IPS-18c (cell line): ENCODE results near the gene IKZF1.

Experiments
- H3K4me3 ChIP-seq: 2 replicates; pipeline ENCODE4 v1.7.0; 2013; ENCODE audit warnings: low read depth, mild to moderate bottlenecking, low read length, moderate library complexity; ENCODE audit not compliant: insufficient read depth
- H3K9me3 ChIP-seq: one replicate; pipeline ENCODE4 v1.6.1; 2013; ENCODE audit warnings: mild to moderate bottlenecking, low read length, moderate library complexity; ENCODE audit not compliant: control insufficient read depth, insufficient read depth

IKZF1 gene

DNA sequence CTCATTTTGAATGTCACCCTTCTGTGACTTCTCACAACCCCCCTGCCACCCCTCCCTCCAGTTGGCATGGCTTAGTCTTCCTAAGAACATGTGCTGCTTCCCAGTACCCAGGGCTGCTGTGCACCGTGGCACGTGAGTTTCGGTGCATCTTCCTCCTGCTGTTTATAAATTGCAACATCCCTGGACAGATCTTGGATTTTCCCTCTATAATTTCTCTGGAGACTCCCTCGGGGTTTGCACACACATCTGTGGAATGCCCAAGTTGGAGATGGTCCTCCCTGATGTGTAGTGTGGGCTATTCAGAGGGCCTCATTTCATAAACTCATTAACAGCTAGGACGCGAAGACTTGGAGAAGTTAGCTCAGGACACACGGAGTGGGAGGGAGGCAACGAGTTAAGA lies 52.9 kb downstream of the IKZF1 start:
- no peaks in the 10 kb centered on the region for H3K9me3 ChIP-seq
- no peak overlapping the region for H3K4me3 ChIP-seq

- no peaks in the 10 kb centered on the region for H3K9me3 ChIP-seq
- no peak overlapping the region for H3K4me3 ChIP-seq
Measured at GRCh38 chr7:50358041-50358705, 53.7 kb downstream of the IKZF1 start.

DNA sequence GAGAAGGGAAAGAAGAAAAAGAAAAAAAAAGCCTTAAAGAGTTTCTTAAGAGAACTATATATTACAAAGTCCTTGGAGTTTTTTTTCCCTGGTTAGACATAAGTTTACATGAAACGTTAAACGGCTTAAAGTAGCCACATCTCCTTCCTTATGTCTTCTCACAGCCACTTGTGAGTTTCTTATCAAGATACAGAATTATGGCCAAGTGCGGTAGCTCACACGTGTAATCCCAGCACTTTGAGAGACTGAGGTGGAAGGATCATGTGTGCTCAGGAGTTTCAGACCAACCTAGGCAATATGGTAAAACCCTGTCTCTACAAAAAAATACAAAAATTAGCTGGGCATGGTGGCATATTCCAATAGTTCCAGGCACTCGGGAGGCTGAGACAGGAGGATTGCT lies 54.3 kb downstream of the IKZF1 start:
- H3K4me3 ChIP-seq, result no peak overlapping the region
- H3K9me3 ChIP-seq, result no peaks in the 10 kb centered on the region

DNA sequence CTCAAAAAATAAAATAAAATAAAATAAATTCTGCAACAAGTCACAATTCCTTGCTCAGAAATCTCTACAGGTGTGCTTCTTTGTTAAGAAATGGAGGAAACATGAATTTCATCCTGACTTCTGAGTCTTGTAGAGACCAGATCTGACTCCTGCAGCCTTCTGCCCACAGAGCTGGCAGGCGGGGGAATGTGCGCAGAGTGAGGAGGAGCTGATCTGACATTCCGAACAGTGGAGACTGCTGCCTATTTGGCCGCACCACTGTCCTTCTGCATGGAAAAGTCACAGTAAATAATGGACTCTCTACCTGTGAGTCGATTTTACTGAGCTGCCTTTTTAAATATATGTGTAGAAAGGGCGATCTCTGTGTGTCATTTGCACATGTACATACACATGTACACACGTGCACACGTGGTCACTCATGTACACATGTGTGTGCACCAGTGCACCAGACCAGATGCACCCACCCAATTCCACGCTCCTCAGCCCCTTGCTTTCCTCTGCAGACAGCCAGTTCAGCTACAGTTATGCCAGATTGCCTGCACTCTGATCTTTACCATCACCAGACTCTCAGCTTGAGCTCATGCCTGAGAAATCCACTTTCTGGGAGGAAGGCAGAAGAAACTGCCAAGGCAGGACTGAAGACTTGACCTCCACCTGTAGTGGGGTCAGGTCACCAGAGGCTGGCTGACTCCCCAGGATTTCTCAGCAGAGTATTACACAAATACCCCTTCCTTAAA lies 54.9 kb downstream of the IKZF1 start:
- Histone ChIP-seq H3K4me3 (no peak overlapping the region), H3K9me3 (no peaks in the 10 kb centered on the region)

GRCh38 chr7:50359995-50360925 lies 55.7 kb downstream of the IKZF1 start:
- no peak overlapping the region for H3K4me3 ChIP-seq

GRCh38 chr7:50362142-50362541 lies 57.6 kb downstream of the IKZF1 start:
- no peak overlapping the region for H3K4me3 ChIP-seq
- no peaks in the 10 kb centered on the region for H3K9me3 ChIP-seq

More at GRCh38 chr7:50359995-50360925, 55.7 kb downstream of the IKZF1 start:
- H3K9me3 ChIP-seq, result no peaks in the 10 kb centered on the region

GRCh38 chr7:50362712-50363282 lies 58.3 kb downstream of the IKZF1 start:
- Histone ChIP-seq H3K9me3 (no peaks in the 10 kb centered on the region), H3K4me3 (no peak overlapping the region)

- Histone ChIP-seq H3K4me3 (no peak overlapping the region), H3K9me3 (no peaks in the 10 kb centered on the region)
Measured at GRCh38 chr7:50363327-50364060, 59.0 kb downstream of the IKZF1 start.

GRCh38 chr7:50364645-50365044 lies 60.1 kb downstream of the IKZF1 start:
- no peaks in the 10 kb centered on the region for H3K9me3 ChIP-seq
- H3K4me3 ChIP-seq, result no peak overlapping the region

DNA sequence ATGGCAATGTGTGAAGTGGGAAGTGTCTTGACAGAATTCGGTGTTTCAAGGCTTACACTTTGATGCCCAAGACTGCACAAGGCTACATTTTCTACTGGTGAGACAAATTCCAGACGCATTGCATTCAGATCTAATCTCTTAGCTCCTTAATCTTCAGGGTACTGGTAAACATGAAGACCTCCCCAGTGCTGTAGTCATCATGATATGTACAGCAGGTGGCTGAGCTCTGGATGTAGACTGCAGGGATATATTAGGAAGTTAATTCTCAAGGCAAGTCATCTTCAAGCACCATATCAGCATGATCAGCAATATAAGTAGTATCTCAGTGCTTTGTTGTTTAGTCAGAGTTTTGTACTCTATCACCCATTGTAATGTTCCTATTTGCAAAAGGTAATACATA lies 61.8 kb downstream of the IKZF1 start:
- Histone ChIP-seq H3K9me3 (no peaks in the 10 kb centered on the region), H3K4me3 (no peak overlapping the region)

- Histone ChIP-seq H3K4me3 (no peak overlapping the region), H3K9me3 (no peaks in the 10 kb centered on the region)
Measured at GRCh38 chr7:50367100-50367499, 62.6 kb downstream of the IKZF1 start.

- Histone ChIP-seq H3K4me3 (no peak overlapping the region), H3K9me3 (no peaks in the 10 kb centered on the region)
Measured at GRCh38 chr7:50367570-50367969, 63.1 kb downstream of the IKZF1 start.

- no peaks in the 10 kb centered on the region for H3K9me3 ChIP-seq
- no peak overlapping the region for H3K4me3 ChIP-seq
Measured at GRCh38 chr7:50368366-50368765, 63.9 kb downstream of the IKZF1 start.

DNA sequence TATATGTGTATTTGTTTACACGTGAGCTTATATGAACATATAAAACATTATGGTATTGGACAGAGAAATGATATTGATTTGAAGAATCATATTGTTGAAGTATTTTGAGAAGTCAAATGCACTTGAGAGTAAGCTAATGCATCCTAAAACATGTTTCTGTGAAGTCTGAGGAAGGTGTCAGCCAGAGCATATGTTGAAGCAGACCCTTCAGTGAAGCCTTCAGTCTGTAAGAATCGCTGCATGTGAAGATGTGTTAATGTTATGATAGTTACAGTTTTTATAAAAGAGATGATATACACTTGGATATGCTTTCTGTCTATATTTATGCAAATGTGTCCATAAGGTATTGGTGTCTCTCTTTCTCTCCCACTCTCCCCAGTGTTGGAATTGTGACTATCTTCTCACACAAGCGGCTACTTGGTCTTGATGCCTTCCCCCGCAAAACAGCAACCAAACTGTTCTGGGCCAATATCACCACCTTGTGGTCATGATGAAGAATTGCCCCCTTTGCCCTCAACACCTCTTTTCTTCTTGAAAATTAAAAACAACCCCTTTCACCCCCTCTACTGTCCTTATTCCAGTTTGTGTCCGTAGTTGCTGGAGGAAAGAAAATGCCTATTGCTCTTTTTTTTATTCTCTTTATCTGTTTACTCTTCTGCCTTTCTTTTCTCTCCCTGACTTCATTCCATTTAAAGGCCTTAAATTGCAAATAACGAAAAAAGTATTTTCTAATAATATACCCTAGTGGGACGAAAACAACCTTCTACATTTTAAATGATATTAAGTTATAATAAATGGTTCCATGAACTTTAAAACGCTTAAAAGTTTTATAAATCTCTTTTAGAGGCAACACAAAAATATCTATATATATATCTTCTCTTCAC lies 64.9 kb downstream of the IKZF1 start:
- Histone ChIP-seq H3K9me3 (no peaks in the 10 kb centered on the region), H3K4me3 (no peak overlapping the region)

DNA sequence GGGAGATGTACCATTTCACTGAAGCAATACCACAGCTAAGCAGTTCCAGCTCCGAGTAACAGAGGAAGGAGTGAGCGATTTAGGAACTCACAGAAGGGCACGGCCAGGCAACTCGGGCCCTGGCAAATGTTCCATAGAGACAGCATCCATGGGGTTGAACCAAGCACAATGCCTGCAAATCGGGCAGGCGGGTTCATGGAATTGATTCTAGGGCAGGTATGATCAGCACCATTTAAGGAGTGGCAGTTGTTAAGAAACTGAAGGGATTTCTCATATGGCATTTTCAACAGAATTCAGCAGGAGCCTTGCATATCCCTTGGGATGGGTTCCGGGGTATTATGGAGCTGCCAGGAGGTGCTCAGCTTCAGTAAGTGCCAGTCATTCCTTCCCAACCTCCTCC lies 66.4 kb downstream of the IKZF1 start:
- no peak overlapping the region for H3K4me3 ChIP-seq

DNA sequence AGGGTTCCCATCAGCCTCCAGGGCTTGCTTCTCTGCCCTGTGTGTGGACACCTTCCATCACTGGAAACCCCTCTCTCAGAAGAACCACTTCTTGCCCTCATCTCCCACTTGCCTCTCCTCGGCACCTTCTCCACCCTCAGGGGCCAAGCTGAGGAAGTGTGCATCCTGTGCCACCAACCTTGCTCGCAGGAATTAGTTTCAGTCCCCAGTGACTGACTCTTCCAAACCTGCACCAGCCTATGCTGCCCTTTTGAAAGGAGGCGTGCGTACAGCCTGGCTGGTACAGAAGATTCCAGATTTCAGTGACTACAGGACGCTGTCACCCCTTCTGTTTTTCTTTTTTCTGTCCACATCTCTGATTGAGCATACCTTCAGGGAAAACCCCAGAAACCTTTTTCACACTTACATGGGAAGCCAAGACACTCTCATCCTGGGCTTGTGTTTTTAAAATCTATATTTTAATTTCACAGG lies 67.1 kb downstream of the IKZF1 start:
- Histone ChIP-seq H3K9me3 (no peaks in the 10 kb centered on the region), H3K4me3 (no peak overlapping the region)

More for the DNA sequence above, 66.4 kb downstream of the IKZF1 start:
- H3K9me3 ChIP-seq, result no peaks in the 10 kb centered on the region
